ENCODE measurements around the gene NBDY. TPM values are rescaled to one million over a fixed set of nuclear protein-coding genes. Genes with fewer than 3 reads are reported as not detected.

The NBDY gene
- total RNA-seq, 5 donors from 2014 or later (not counting 1 experiment from before 2014, with no cell fraction given), result 28.6 to 39.9 (median 33.8) TPM

DNA sequence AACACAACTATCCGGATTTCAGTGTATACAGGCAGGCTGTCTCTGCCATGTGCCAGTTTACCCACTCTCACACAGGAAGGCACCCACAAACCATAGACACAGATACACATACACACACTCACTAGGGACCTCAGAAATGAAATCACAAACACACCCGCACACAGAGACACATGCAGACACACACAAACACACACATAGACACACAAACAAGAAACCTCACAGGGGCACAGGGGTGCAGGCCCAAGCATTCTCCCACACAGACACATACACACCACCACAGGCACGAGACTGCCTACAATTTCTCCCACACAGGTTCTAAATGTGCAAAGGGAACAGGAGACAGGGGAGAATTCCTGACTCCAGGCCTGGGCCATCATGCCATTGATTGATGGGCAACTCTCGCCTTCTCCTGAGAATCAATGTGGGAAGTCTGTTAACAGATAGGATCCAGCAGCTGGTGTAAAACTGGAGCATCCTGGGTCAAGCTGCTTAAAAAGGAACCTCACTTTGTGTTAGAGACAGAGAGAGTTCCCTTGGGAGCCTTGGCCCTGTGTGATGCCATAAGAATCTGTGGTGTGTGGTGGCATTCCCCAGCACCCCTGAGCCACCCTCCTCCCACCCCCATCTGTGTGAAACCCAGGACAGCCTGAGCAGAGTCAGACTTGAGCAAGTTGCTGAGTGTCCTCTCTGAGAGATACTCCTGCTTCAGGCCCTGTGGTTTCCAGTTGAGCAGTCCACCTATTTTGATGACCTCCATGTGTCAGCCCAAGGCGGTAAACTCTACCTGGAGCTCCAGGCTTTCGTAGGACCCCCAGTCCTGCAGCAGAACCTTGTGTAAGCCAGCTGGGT, 33.9 kb downstream of the NBDY start:
- Histone ChIP-seq H3K4me1 (ENCODE audit: control insufficient read depth in 1 of 2, extremely low read depth in 1 of 2, insufficient read depth in 2 of 2, low read length in 2 of 2) (peaks cover 42 to 58% of the 10 kb centered on the region in 2 experiments), H3K36me3 (ENCODE audit: control insufficient read depth in 2 of 2, extremely low read depth in 1 of 2, insufficient read depth in 1 of 2, low read length in 1 of 2) (no peaks in the 10 kb centered on the region), H3K4me3 (ENCODE audit: control insufficient read depth in 1 of 2, extremely low read depth in 1 of 2, low read length in 1 of 2) (no peak overlapping the region), H3K27me3 (replicated peaks in 1 of 2; ENCODE audit: control insufficient read depth in 2 of 2, extremely low read depth in 1 of 2, insufficient read depth in 2 of 2, low read length in 1 of 2) (no peaks in the 10 kb centered on the region), H3K27ac (ENCODE audit: low read length) (peak overlapping the region; percentile 63), H3K9me3 (no peaks in the 10 kb centered on the region)
- DNase-seq, result no peak
- H3K27me3 Mint-ChIP-seq, result no peaks in the 10 kb centered on the region
- peaks cover 59 to 70% (median 60%) of the 10 kb centered on the region in 3 donors for H3K4me1 Mint-ChIP-seq
- CTCF ChIA-PET, result interaction anchor here in 1 of 2 donors (1.2 kb wide), 1 partner anchor 217 kb away, joined by 3 read pairs; no protein-coding TSS in a partner anchor
- no peaks in the 10 kb centered on the region for H3K36me3 Mint-ChIP-seq
- peak overlapping the region; percentile 65 to 92 (median 88) for H3K4me3 Mint-ChIP-seq
- no peak for ATAC-seq (replicated peaks in 1 of 4)
- H3K9me3 Mint-ChIP-seq, result no peaks in the 10 kb centered on the region
- POLR2A ChIA-PET, result no interaction called here
- peak overlapping the region; percentile 91 to 96 for H3K27ac Mint-ChIP-seq
- 14% methylated on average over 2 of the region's 6 CpGs for WGBS (ENCODE audit: insufficient coverage)

- no peaks in the 10 kb centered on the region for H3K9me3 ChIP-seq
- H3K36me3 ChIP-seq (ENCODE audit: control insufficient read depth in 2 of 2, extremely low read depth in 1 of 2, insufficient read depth in 1 of 2, low read length in 1 of 2), result no peaks in the 10 kb centered on the region
- peak in 2 of 4 experiments; percentile 11 to 39 for ATAC-seq (replicated peaks in 1 of 4)
- H3K9me3 Mint-ChIP-seq, result no peaks in the 10 kb centered on the region
- peaks cover 57 to 67% (median 60%) of the 10 kb centered on the region in 3 donors for H3K4me1 Mint-ChIP-seq
- no peaks in the 10 kb centered on the region for H3K36me3 Mint-ChIP-seq
- peak overlapping the region; percentile 64 for H3K27ac ChIP-seq (ENCODE audit: low read length)
- H3K4me3 Mint-ChIP-seq, result peak overlapping the region; percentile 49 to 92 (median 88)
- ChIA-PET CTCF (interaction anchor here (0.7 to 2.1 kb wide), 3 partner anchors 18 to 216 kb away, joined by 3 to 10 read pairs (median 3); no protein-coding TSS in a partner anchor), POLR2A (no interaction called here)
- peak overlapping the region; percentile 91 to 96 for H3K27ac Mint-ChIP-seq
- H3K4me3 ChIP-seq (ENCODE audit: control insufficient read depth in 1 of 2, extremely low read depth in 1 of 2, low read length in 1 of 2), result peak overlapping the region; percentile 24 to 52
- no peaks in the 10 kb centered on the region for H3K27me3 ChIP-seq (replicated peaks in 1 of 2; ENCODE audit: control insufficient read depth in 2 of 2, extremely low read depth in 1 of 2, insufficient read depth in 2 of 2, low read length in 1 of 2)
- peaks cover 42 to 53% of the 10 kb centered on the region in 2 experiments for H3K4me1 ChIP-seq (ENCODE audit: control insufficient read depth in 1 of 2, extremely low read depth in 1 of 2, insufficient read depth in 2 of 2, low read length in 2 of 2)
- 84% methylated on average over 4 of the region's 11 CpGs for WGBS (ENCODE audit: insufficient coverage)
- H3K27me3 Mint-ChIP-seq, result no peaks in the 10 kb centered on the region
- DNase-seq, result peak in 18 of 35 experiments; percentile 11 to 86 (median 77)
Observed at GRCh38 chrX:56763556-56764152, 34.6 kb downstream of the NBDY start.

- peak; percentile 19 to 64 (median 58) for ATAC-seq (replicated peaks in 1 of 4)
- no peaks in the 10 kb centered on the region for H3K9me3 Mint-ChIP-seq
- peaks cover 56 to 67% (median 60%) of the 10 kb centered on the region in 3 donors for H3K4me1 Mint-ChIP-seq
- no peaks in the 10 kb centered on the region for H3K36me3 ChIP-seq (ENCODE audit: control insufficient read depth in 2 of 2, extremely low read depth in 1 of 2, insufficient read depth in 1 of 2, low read length in 1 of 2)
- H3K4me3 ChIP-seq (ENCODE audit: control insufficient read depth in 1 of 2, extremely low read depth in 1 of 2, low read length in 1 of 2), result peak overlapping the region; percentile 24 to 52
- ChIA-PET POLR2A (no interaction called here), CTCF (interaction anchor here (0.6 to 2.1 kb wide), 4 partner anchors 17 to 215 kb away, joined by 3 to 10 read pairs (median 3); no protein-coding TSS in a partner anchor)
- peak overlapping the region; percentile 91 to 97 for H3K27ac Mint-ChIP-seq
- no peaks in the 10 kb centered on the region for H3K36me3 Mint-ChIP-seq
- peak overlapping the region; percentile 67 to 92 (median 88) for H3K4me3 Mint-ChIP-seq
- DNase-seq, result peak; percentile 42 to 90 (median 68)
- no peaks in the 10 kb centered on the region for H3K27me3 Mint-ChIP-seq
- H3K9me3 ChIP-seq, result no peaks in the 10 kb centered on the region
- peaks cover 42 to 51% of the 10 kb centered on the region in 2 experiments for H3K4me1 ChIP-seq (ENCODE audit: control insufficient read depth in 1 of 2, extremely low read depth in 1 of 2, insufficient read depth in 2 of 2, low read length in 2 of 2)
- H3K27me3 ChIP-seq (replicated peaks in 1 of 2; ENCODE audit: control insufficient read depth in 2 of 2, extremely low read depth in 1 of 2, insufficient read depth in 2 of 2, low read length in 1 of 2), result no peaks in the 10 kb centered on the region
- WGBS (ENCODE audit: insufficient coverage), result 47% methylated on average over 17 of the region's 20 CpGs
- peak overlapping the region; percentile 64 for H3K27ac ChIP-seq (ENCODE audit: low read length)
Observed at GRCh38 chrX:56764153-56764974, 35.3 kb downstream of the NBDY start.

- Mint-ChIP-seq H3K27me3 (no peaks in the 10 kb centered on the region), H3K27ac (peak overlapping the region; percentile 91 to 97), H3K4me3 (peak overlapping the region; percentile 67 to 92 (median 88)), H3K4me1 (peaks cover 56 to 64% (median 60%) of the 10 kb centered on the region in 3 donors), H3K36me3 (no peaks in the 10 kb centered on the region), H3K9me3 (no peaks in the 10 kb centered on the region)
- POLR2A ChIA-PET, result no interaction called here
- Histone ChIP-seq H3K27ac (ENCODE audit: low read length) (peak overlapping the region; percentile 64), H3K27me3 (replicated peaks in 1 of 2; ENCODE audit: control insufficient read depth in 2 of 2, extremely low read depth in 1 of 2, insufficient read depth in 2 of 2, low read length in 1 of 2) (no peaks in the 10 kb centered on the region), H3K4me3 (ENCODE audit: control insufficient read depth in 1 of 2, extremely low read depth in 1 of 2, low read length in 1 of 2) (peak overlapping the region in 1 of 2 donors; percentile 52), H3K36me3 (ENCODE audit: control insufficient read depth in 2 of 2, extremely low read depth in 1 of 2, insufficient read depth in 1 of 2, low read length in 1 of 2) (no peaks in the 10 kb centered on the region), H3K4me1 (ENCODE audit: control insufficient read depth in 1 of 2, extremely low read depth in 1 of 2, insufficient read depth in 2 of 2, low read length in 2 of 2) (peaks cover 39 to 47% of the 10 kb centered on the region in 2 experiments), H3K9me3 (no peaks in the 10 kb centered on the region)
- peak in 14 of 35 experiments; percentile 6 to 62 (median 26) for DNase-seq
- peak in 3 of 4 experiments; percentile 15 to 62 (median 45) for ATAC-seq (replicated peaks in 1 of 4)
- 8% methylated on average over 9 of the region's 15 CpGs for WGBS (ENCODE audit: insufficient coverage)
- CTCF ChIA-PET, result interaction anchor here in 1 of 2 donors (0.6 to 2.1 kb wide), 2 partner anchors 35 to 213 kb away, joined by 3 to 10 read pairs; no protein-coding TSS in a partner anchor
Observed at GRCh38 chrX:56764975-56765791, 36.1 kb downstream of the NBDY start.

DNA sequence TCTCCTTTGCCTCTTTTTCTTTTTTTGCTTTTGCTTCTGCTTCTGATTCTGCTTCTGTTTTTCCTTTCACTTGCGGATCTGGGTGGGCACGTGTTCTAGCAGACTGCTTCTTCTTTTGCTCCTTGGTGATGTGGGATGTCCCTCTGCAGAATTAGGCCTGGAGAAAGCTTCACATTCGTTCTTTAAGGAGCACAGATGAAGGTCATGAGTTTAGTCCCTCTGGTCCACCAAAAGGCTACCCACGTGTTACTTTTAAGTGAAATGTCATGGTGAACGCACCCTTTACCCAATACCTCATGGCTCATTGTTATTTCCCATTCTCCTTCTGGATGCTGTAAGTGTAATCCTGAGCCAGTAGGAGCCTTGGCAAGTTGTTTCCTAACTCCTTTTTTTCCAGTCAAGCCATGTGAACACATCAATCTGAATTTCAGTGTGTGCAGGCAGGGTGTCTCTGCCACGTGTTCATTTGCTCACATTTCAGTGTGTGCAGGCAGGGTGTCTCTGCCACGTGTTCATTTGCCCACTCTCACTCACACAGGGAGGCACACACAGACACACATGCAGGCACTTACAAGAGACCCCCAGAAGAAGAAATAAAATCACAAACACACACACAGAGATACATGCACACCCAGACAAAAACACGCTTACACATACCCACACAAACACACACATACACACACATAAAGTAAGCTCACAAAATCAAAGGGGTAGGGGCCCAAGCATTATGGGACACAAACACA, 36.9 kb downstream of the NBDY start:
- H3K36me3 Mint-ChIP-seq, result no peaks in the 10 kb centered on the region
- Histone ChIP-seq H3K4me1 (ENCODE audit: control insufficient read depth in 1 of 2, extremely low read depth in 1 of 2, insufficient read depth in 2 of 2, low read length in 2 of 2) (peaks cover 39 to 47% of the 10 kb centered on the region in 2 experiments), H3K9me3 (no peaks in the 10 kb centered on the region), H3K27ac (ENCODE audit: low read length) (peak overlapping the region; percentile 64), H3K36me3 (ENCODE audit: control insufficient read depth in 2 of 2, extremely low read depth in 1 of 2, insufficient read depth in 1 of 2, low read length in 1 of 2) (no peaks in the 10 kb centered on the region), H3K27me3 (replicated peaks in 1 of 2; ENCODE audit: control insufficient read depth in 2 of 2, extremely low read depth in 1 of 2, insufficient read depth in 2 of 2, low read length in 1 of 2) (no peaks in the 10 kb centered on the region), H3K4me3 (ENCODE audit: control insufficient read depth in 1 of 2, extremely low read depth in 1 of 2, low read length in 1 of 2) (peak overlapping the region in 1 of 2 donors; percentile 5)
- H3K4me1 Mint-ChIP-seq, result peaks cover 52 to 60% (median 59%) of the 10 kb centered on the region in 3 donors
- no peak for ATAC-seq (replicated peaks in 1 of 4)
- peak overlapping the region; percentile 67 to 92 (median 88) for H3K4me3 Mint-ChIP-seq
- ChIA-PET CTCF (interaction anchor here in 1 of 2 donors (1.0 to 2.1 kb wide), 2 partner anchors 36 to 212 kb away, joined by 3 to 10 read pairs; no protein-coding TSS in a partner anchor), POLR2A (no interaction called here)
- peak overlapping the region; percentile 91 to 97 for H3K27ac Mint-ChIP-seq
- no peaks in the 10 kb centered on the region for H3K27me3 Mint-ChIP-seq
- no peaks in the 10 kb centered on the region for H3K9me3 Mint-ChIP-seq
- DNase-seq, result peak in 1 of 35 experiments; percentile 6
- 63% methylated on average over 2 of the region's 8 CpGs for WGBS (ENCODE audit: insufficient coverage)
